Measurements from ENCODE around the gene CTNNAL1.

Gene CTNNAL1

DNA sequence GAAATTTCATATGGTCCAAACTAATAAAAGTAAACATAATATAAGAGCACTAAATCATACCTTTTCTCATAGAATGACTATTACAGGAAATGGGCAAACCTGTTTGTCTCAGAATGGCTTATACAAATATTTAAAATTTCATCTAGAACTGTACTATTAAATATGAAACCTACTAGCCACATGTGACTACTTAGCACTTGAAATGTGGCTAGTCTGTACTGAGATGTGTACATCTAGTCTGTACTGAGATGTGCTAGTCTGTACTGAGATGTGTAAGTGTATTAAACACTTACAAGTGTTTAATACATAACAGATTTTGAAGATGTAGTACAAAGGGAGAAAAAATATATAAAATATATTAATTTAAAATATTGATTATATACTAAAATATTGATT is 56.7 kb downstream of the CTNNAL1 start:
- no peak overlapping the region for H3K27ac ChIP-seq (ENCODE audit: low read length)
- H3K79me2 ChIP-seq (ENCODE audit: low read length) = no peaks in the 10 kb centered on the region
- H4K20me1 ChIP-seq (ENCODE audit: insufficient read depth, low read length) = no peaks in the 10 kb centered on the region
- no peaks in the 10 kb centered on the region for H3K36me3 ChIP-seq (replicated peaks; ENCODE audit: low read depth, low read length)
- TF ChIP-seq, protein P1, sequence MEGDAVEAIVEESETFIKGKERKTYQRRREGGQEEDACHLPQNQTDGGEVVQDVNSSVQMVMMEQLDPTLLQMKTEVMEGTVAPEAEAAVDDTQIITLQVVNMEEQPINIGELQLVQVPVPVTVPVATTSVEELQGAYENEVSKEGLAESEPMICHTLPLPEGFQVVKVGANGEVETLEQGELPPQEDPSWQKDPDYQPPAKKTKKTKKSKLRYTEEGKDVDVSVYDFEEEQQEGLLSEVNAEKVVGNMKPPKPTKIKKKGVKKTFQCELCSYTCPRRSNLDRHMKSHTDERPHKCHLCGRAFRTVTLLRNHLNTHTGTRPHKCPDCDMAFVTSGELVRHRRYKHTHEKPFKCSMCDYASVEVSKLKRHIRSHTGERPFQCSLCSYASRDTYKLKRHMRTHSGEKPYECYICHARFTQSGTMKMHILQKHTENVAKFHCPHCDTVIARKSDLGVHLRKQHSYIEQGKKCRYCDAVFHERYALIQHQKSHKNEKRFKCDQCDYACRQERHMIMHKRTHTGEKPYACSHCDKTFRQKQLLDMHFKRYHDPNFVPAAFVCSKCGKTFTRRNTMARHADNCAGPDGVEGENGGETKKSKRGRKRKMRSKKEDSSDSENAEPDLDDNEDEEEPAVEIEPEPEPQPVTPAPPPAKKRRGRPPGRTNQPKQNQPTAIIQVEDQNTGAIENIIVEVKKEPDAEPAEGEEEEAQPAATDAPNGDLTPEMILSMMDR (IDR thresholded peaks at IDR 0.05; ENCODE audit: low read depth, low read length) = no peak
- no peak for TF ChIP-seq EZH2phosphoT487 (IDR thresholded peaks at IDR 0.05; ENCODE audit: low read depth)
- no peaks in the 10 kb centered on the region for H3K9me3 ChIP-seq (ENCODE audit: insufficient read depth, low read length)
- no peaks in the 10 kb centered on the region for H3K4me1 ChIP-seq (ENCODE audit: low read length)
- no peak overlapping the region for H3K4me3 ChIP-seq (ENCODE audit: low read length)
- H3K27me3 ChIP-seq (ENCODE audit: low read depth, low read length) = no peaks in the 10 kb centered on the region
- H3K4me2 ChIP-seq (ENCODE audit: low read length) = no peak overlapping the region
- no peak overlapping the region for H2AFZ ChIP-seq (ENCODE audit: low read depth, low read length)
- no peak overlapping the region for H3K9ac ChIP-seq (ENCODE audit: low read length)

DNA sequence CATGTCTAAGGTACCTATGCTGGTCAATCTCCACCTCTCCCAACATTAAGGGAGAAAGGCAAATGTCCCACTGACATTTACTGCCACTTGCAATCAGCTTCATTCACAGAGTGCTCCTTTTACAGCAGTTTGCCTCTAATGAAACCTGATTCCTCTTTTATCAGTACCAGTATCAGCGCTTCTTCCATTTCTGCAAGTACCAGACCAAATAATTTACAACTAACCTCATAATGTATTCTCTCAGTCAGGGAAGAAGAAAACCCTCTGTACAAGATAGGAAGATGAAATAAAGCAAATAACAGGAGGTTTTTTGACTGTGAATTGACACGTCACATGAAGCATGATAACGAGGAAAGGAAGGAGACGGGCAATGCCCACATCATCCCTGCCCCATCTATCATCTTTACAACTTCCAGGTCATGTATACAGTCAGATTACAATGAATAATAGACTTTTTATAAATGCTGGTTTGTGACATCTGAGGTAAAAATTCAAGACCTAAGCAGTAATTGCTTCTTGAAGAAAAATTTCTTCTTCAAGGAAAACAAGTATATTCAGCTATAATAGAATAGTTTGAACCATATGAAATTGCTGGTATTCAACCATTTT is 57.2 kb downstream of the CTNNAL1 start:
- no peak overlapping the region for H3K9ac ChIP-seq (ENCODE audit: low read length)
- H3K27me3 ChIP-seq (ENCODE audit: low read depth, low read length) = no peaks in the 10 kb centered on the region
- H3K4me1 ChIP-seq (ENCODE audit: low read length) = no peaks in the 10 kb centered on the region
- H3K79me2 ChIP-seq (ENCODE audit: low read length) = no peaks in the 10 kb centered on the region
- H2AFZ ChIP-seq (ENCODE audit: low read depth, low read length) = no peak overlapping the region
- H4K20me1 ChIP-seq (ENCODE audit: insufficient read depth, low read length) = no peaks in the 10 kb centered on the region
- no peak overlapping the region for H3K4me2 ChIP-seq (ENCODE audit: low read length)
- TF ChIP-seq EZH2phosphoT487 (IDR thresholded peaks at IDR 0.05; ENCODE audit: low read depth) = no peak
- TF ChIP-seq, protein P1 (IDR thresholded peaks at IDR 0.05; ENCODE audit: low read depth, low read length) = no peak
- H3K4me3 ChIP-seq (ENCODE audit: low read length) = no peak overlapping the region
- H3K9me3 ChIP-seq (ENCODE audit: insufficient read depth, low read length) = no peaks in the 10 kb centered on the region
- H3K36me3 ChIP-seq (replicated peaks; ENCODE audit: low read depth, low read length) = no peaks in the 10 kb centered on the region
- H3K27ac ChIP-seq (ENCODE audit: low read length) = no peak overlapping the region

DNA sequence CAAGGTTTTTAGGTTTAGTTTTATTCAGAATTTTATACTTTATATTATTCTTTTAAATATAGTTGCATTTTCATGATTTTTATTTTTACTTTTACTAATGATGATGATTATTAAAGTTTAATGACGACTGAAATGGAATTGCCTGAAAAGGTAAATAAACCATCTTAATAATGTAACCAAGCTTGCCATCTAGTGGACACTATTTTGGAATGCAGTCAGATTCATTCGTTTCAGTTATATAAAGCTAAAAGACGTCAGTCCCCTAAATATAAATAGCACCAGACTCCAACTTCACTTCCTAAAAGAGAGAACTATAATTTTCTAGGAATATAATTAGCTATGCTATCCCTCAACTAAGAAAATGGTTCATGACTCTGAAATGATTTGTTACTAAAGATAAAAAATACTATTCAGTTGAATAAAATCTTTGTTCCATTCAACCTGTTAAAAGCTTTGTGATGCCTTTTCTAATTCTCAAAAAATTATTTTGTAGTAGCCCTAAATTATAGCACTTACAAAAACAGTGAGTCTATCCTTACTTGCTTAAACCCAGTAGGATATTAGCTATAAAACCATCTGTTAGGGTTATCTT is 59.2 kb downstream of the CTNNAL1 start:
- no peaks in the 10 kb centered on the region for H3K79me2 ChIP-seq (ENCODE audit: low read length)
- no peak overlapping the region for H3K9ac ChIP-seq (ENCODE audit: low read length)
- no peaks in the 10 kb centered on the region for H3K9me3 ChIP-seq (ENCODE audit: insufficient read depth, low read length)
- no peak overlapping the region for H3K27ac ChIP-seq (ENCODE audit: low read length)
- H3K4me3 ChIP-seq (ENCODE audit: low read length) = no peak overlapping the region
- H4K20me1 ChIP-seq (ENCODE audit: insufficient read depth, low read length) = no peaks in the 10 kb centered on the region
- H3K36me3 ChIP-seq (replicated peaks; ENCODE audit: low read depth, low read length) = no peaks in the 10 kb centered on the region
- no peak overlapping the region for H3K4me2 ChIP-seq (ENCODE audit: low read length)
- no peaks in the 10 kb centered on the region for H3K27me3 ChIP-seq (ENCODE audit: low read depth, low read length)
- no peaks in the 10 kb centered on the region for H3K4me1 ChIP-seq (ENCODE audit: low read length)
- no peak overlapping the region for H2AFZ ChIP-seq (ENCODE audit: low read depth, low read length)
- no peak for TF ChIP-seq EZH2phosphoT487 (IDR thresholded peaks at IDR 0.05; ENCODE audit: low read depth)
- TF ChIP-seq, protein P1 (IDR thresholded peaks at IDR 0.05; ENCODE audit: low read depth, low read length) = peak; percentile 65

DNA sequence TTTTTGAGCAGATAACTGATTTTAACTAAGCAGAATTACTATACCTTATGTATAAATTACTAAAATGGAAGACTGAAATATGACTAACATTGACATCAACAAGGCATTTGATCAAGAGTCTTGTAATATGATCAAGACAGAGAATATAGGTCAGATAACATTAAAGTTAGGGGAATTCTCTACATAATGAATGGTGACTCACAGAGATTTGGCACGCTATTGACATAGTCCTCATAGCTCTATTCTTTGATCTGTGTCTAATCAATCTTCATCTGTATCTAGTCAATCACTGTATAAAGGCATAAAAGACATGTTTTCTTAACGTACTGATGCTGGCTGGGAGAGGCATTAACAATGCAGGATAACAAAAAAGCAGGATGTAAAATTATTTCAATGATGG is 61.7 kb downstream of the CTNNAL1 start:
- H3K9ac ChIP-seq (ENCODE audit: low read length) = no peak overlapping the region

More for the DNA sequence above, 61.7 kb downstream of the CTNNAL1 start:
- Histone ChIP-seq H3K4me1 (ENCODE audit: low read length) (no peaks in the 10 kb centered on the region), H2AFZ (ENCODE audit: low read depth, low read length) (no peak overlapping the region), H3K27me3 (ENCODE audit: low read depth, low read length) (no peaks in the 10 kb centered on the region), H3K9me3 (ENCODE audit: insufficient read depth, low read length) (no peaks in the 10 kb centered on the region), H3K79me2 (ENCODE audit: low read length) (no peaks in the 10 kb centered on the region), H3K27ac (ENCODE audit: low read length) (no peak overlapping the region), H3K4me2 (ENCODE audit: low read length) (no peak overlapping the region), H3K36me3 (replicated peaks; ENCODE audit: low read depth, low read length) (no peaks in the 10 kb centered on the region), H3K4me3 (ENCODE audit: low read length) (no peak overlapping the region), H4K20me1 (ENCODE audit: insufficient read depth, low read length) (no peaks in the 10 kb centered on the region)
- TF ChIP-seq, protein P1 (IDR thresholded peaks at IDR 0.05; ENCODE audit: low read depth, low read length) = no peak
- TF ChIP-seq EZH2phosphoT487 (IDR thresholded peaks at IDR 0.05; ENCODE audit: low read depth) = no peak
